ENCODE results near the gene DTX3.

The DTX3 gene

DNA sequence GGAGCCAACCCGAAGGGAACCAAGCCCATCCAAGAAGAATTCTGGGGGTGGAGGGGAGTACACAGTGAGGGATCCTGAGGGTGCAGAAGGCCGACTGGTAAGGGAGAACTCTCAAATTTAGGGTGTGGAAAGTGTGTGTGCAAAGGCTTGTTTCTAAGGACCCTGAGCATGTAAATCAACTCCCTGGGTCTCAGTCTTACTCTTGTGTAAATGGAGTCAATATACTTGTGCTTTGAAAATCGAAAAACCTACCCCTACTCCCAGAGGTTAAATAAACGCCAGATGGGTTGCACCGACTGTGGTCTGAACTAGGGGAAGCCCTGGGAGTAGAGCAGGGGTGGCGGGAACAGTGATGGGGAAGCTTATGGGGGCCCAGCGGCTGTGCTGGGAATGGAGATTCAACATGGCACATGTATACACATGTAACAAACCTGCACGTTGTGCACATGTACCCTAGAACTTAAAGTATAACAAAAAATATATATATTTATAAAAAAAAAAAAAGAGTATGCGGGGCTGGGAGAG, 22.4 kb downstream of the DTX3 start:
- Histone ChIP-seq H3K4me3 (ENCODE audit: low read depth, low read length) (no peak overlapping the region), H3K27me3 (ENCODE audit: insufficient read depth, low read depth, severe bottlenecking) (no peaks in the 10 kb centered on the region), H3K27ac (no peak overlapping the region), H3K36me3 (peaks cover 75% of the 10 kb centered on the region), H3K9me3 (ENCODE audit: severe bottlenecking) (no peaks in the 10 kb centered on the region)
- no peak for DNase-seq
- TF ChIP-seq, protein P1, sequence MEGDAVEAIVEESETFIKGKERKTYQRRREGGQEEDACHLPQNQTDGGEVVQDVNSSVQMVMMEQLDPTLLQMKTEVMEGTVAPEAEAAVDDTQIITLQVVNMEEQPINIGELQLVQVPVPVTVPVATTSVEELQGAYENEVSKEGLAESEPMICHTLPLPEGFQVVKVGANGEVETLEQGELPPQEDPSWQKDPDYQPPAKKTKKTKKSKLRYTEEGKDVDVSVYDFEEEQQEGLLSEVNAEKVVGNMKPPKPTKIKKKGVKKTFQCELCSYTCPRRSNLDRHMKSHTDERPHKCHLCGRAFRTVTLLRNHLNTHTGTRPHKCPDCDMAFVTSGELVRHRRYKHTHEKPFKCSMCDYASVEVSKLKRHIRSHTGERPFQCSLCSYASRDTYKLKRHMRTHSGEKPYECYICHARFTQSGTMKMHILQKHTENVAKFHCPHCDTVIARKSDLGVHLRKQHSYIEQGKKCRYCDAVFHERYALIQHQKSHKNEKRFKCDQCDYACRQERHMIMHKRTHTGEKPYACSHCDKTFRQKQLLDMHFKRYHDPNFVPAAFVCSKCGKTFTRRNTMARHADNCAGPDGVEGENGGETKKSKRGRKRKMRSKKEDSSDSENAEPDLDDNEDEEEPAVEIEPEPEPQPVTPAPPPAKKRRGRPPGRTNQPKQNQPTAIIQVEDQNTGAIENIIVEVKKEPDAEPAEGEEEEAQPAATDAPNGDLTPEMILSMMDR (IDR thresholded peaks at IDR 0.05; ENCODE audit: low read depth, low read length) = no peak

DNA sequence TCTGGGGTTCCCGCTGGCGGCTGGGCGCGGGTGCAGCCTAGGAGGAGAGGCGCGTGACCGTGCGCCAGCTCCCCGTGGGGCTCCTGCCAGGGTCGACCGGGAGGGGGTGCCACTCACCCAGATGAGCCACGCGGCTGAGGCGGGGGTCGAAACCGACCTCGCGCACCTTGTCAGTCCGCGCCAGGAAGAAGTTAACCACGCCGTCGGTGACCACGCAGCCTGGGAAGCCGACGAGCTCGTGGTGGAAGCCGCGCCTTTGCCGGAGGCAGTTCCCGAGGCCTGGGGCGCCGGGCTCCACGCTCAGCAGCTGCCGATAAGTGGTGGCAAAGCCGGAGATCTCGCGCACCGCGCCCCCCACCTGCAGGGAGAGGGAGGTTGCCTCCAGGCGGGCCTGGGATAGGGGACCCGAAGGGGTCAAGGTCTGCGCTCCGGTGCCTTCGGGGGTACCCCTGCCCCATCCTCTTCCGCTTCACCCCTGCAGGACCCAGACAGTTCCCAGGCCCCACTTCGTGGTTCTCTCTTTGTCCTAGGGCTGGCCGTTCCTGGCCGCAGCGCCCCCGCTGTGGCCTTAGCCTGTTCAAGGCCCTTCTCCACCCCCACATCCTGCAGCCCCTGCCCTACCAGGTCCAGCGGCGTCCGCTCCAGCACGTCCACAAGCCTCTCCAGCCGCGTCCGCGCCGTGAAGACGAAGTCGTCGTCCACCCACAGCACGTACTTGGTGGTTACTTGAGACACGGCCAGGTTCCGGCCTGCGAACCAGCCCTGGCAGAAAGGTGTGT, 23.1 kb downstream of the DTX3 start:
- Histone ChIP-seq H3K27ac (no peak overlapping the region), H3K27me3 (ENCODE audit: insufficient read depth, low read depth, severe bottlenecking) (no peaks in the 10 kb centered on the region), H3K4me3 (ENCODE audit: low read depth, low read length) (no peak overlapping the region), H3K36me3 (peaks cover 68% of the 10 kb centered on the region), H3K9me3 (ENCODE audit: severe bottlenecking) (no peaks in the 10 kb centered on the region)
- DNase-seq = no peak
- TF ChIP-seq, protein P1 (IDR thresholded peaks at IDR 0.05; ENCODE audit: low read depth, low read length) = no peak

DNA sequence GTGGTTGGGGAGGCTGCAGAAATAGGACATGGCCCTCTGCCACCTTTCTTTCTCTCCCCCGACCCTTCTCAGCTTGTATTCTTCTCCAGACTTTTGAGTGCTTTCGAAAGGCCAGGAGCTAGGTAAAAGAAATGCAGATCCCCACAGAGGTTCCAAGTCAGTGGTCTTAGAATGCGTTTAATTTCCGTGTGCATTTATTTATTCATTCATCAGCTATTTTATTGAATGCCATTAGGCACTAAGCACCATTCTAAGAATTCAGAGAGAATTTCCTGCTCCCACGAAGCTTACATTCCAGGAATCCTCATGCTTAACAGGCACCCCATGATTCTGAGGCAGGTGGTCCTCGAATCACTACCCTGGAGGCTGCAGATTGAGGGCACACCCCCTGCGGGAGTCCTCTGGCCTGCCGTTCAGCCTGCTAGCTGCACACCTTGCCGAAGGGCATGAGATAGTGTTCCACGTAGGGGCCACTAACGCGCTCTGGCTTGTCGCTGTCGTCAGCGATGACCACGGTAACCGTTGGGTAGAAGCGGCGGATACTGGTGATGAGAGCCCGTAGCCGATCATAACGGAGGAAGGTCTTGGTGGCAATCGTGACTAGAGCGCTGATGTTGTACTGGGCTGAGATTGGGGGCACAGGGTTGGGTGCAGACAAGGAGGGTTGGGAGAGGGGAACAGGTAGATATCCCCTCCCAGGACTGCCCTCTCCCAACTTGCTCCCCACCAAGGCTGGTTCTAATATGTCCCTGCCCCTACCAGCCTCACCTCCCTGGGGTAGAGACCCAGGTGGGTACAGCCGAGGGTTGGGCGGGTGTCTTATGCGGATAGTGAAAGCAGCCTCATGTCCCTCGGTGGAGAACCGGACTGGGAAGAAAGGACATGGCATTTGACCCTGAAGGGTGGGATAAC, 23.9 kb downstream of the DTX3 start:
- no peak for DNase-seq
- no peaks in the 10 kb centered on the region for H3K9me3 ChIP-seq (ENCODE audit: severe bottlenecking)
- peaks cover 64% of the 10 kb centered on the region for H3K36me3 ChIP-seq
- H3K27me3 ChIP-seq (ENCODE audit: insufficient read depth, low read depth, severe bottlenecking) = no peaks in the 10 kb centered on the region
- no peak overlapping the region for H3K27ac ChIP-seq
- TF ChIP-seq, protein P1 (IDR thresholded peaks at IDR 0.05; ENCODE audit: low read depth, low read length) = no peak
- H3K4me3 ChIP-seq (ENCODE audit: low read depth, low read length) = no peak overlapping the region

DNA sequence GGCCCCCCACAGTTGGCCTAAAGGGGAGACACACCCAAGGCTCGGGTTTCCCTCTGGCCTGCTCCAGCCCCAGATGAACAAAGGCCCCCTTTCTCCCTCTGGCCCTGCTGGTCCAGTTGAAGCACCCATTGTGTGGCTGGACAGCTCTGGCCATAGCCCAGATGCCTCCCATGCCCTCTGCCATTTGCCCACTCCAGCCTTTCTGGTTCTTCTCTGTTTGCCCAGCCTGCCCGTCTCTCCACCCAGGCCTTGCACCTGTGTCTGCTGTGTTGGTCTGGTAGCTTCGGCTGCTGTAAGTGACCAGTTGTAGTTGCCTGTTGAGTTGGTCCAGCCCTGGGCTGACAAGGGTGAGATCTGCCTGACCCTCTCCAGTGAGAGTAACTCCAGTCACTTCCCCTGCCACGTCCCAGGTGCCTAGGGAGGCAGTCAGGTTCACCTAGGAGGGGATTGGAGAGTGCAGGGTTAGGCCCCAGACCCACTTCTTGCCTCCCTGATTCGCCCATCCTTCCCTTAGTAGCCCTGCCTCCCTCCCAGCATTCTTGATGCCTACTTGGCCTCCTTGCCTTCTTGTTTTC, 25.4 kb downstream of the DTX3 start:
- no peak overlapping the region for H3K4me3 ChIP-seq (ENCODE audit: low read depth, low read length)
- peaks cover 53% of the 10 kb centered on the region for H3K36me3 ChIP-seq
- H3K27ac ChIP-seq = no peak overlapping the region
- DNase-seq = no peak
- H3K9me3 ChIP-seq (ENCODE audit: severe bottlenecking) = no peaks in the 10 kb centered on the region
- TF ChIP-seq, protein P1 (IDR thresholded peaks at IDR 0.05; ENCODE audit: low read depth, low read length) = no peak
- no peaks in the 10 kb centered on the region for H3K27me3 ChIP-seq (ENCODE audit: insufficient read depth, low read depth, severe bottlenecking)

DNA sequence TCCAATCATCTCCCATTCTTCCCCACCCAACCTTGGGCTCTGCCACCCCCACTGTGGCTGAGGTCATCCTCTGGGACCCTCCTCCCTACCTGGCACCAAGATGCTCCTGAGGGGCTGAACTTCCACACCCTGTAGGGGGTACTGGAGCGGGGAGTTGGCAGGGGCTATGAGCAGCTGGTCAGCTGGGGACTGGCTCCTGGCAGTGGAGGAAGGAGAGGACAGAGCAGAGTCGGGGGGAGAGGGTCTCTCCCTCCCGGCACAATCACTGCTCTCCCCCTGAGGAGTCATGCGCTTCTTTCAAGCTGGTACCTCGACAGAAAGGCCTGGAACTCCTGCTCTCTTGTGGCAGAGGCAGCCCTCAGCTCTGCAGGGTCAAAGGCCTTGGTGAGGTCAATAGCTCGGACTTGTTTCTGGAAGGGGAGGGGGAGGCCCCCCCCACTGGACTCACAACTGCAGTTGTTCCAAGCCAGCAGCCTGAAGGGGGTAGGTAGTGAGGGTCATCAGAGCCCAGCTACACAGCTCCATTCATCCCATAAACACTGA, 26.3 kb downstream of the DTX3 start:
- Histone ChIP-seq H3K4me3 (ENCODE audit: low read depth, low read length) (no peak overlapping the region), H3K36me3 (peaks cover 43% of the 10 kb centered on the region), H3K27ac (no peak overlapping the region), H3K27me3 (ENCODE audit: insufficient read depth, low read depth, severe bottlenecking) (no peaks in the 10 kb centered on the region), H3K9me3 (ENCODE audit: severe bottlenecking) (no peaks in the 10 kb centered on the region)
- TF ChIP-seq, protein P1 (IDR thresholded peaks at IDR 0.05; ENCODE audit: low read depth, low read length) = no peak
- no peak for DNase-seq

All from WERI-Rb-1 (cell line).